Endothelial cell of umbilical vein (primary cell): ENCODE measurements around the gene RYR3. TPM values are rescaled to one million over a fixed set of nuclear protein-coding genes. Genes with fewer than 3 reads are reported as not detected.

ENCODE experiments used
- BruUV-seq: library from RNA; stranded (reverse); fragments of 400-500 nt; replicated peaks from 2 replicates; lab custom pipeline; 2021; lab: Mats Ljungman, UMichigan
- CTCF ChIA-PET: fragments of 300-600, 350-600 bp; sonication (Branson Sonifier 250); formaldehyde crosslinking; loops from one replicate; lab custom pipeline; 2021; ENCODE audit warnings: antibody characterized with exemption, inconsistent platforms; lab: Charles Lee
- POLR2A ChIA-PET: fragments of 300-600, 350-600 bp; sonication (Branson Sonifier 250); formaldehyde crosslinking; loops from one replicate; lab custom pipeline; 2021; ENCODE audit warnings: antibody characterized with exemption, inconsistent platforms; lab: Charles Lee
- DNase-seq: peaks from one replicate; pipeline ENCODE4 v3.0.0-alpha.2; 2011; ENCODE audit warnings: low read depth, low spot score
- FAIRE-seq: peaks from 2 replicates; lab custom pipeline; 2011; peaks lifted over from hg19 to GRCh38; lab: Jason Lieb, UNC
- H2AFZ ChIP-seq: 2 replicates; pipeline ENCODE4 v1.6.0; 2012; ENCODE audit warnings: low read depth, low read length, control low read depth, inconsistent platforms
- H3K27ac ChIP-seq: 2 replicates; pipeline ENCODE4 v1.5.1; 2011; ENCODE audit warnings: low read depth, mild to moderate bottlenecking, control low read depth, low read length, moderate library complexity; ENCODE audit not compliant: insufficient read depth
- H3K27me3 ChIP-seq, 2 experiments: 2 replicates each; pipeline versions ENCODE4 v1.6.0 to v1.6.1; 2011; ENCODE audit warnings: low read length in 2 of 2, mixed read lengths in 1 of 2; ENCODE audit not compliant: control insufficient read depth in 2 of 2, insufficient read depth in 2 of 2
- H3K36me3 ChIP-seq, 2 experiments: 2 replicates in 1 of 2; 3 replicates in 1 of 2; pipeline ENCODE4 v1.5.1; 2011; ENCODE audit warnings: low read length in 2 of 2, mild to moderate bottlenecking in 1 of 2, moderate library complexity in 1 of 2; ENCODE audit not compliant: control insufficient read depth in 2 of 2, insufficient read depth in 2 of 2; ENCODE audit errors: extremely low read depth in 1 of 2
- H3K4me1 ChIP-seq: 3 replicates; pipeline ENCODE4 v1.5.1; 2011; ENCODE audit warnings: mild to moderate bottlenecking, low read length; ENCODE audit not compliant: control insufficient read depth, insufficient read depth; ENCODE audit errors: extremely low read depth
- H3K4me2 ChIP-seq: 2 replicates; pipeline ENCODE4 v1.6.1; 2011; ENCODE audit warnings: low read length, control low read depth, mixed read lengths; ENCODE audit not compliant: insufficient read depth
- H3K4me3 ChIP-seq, 3 experiments: fragments of 200-600 bp in 1 of 3; sonication (generic), shearing (Covaris generic) in 1 of 3; replicated peaks in 1 of 3; 2 replicates each; pipeline ENCODE4 v1.5.1; 2011 to 2016; ENCODE audit warnings: control low read depth in 3 of 3, low read length in 3 of 3, mild to moderate bottlenecking in 2 of 3, inconsistent platforms in 1 of 3, low read depth in 1 of 3, moderate library complexity in 1 of 3; ENCODE audit not compliant: insufficient read depth in 1 of 3
- H3K79me2 ChIP-seq: 2 replicates; pipeline ENCODE4 v1.6.0; 2012; ENCODE audit warnings: low read length, inconsistent platforms; ENCODE audit not compliant: control insufficient read depth, insufficient read depth
- H3K9ac ChIP-seq: replicated peaks from 2 replicates; pipeline ENCODE3; 2011; ENCODE audit warnings: low read length, control low read depth; ENCODE audit not compliant: insufficient read depth; ENCODE audit errors: extremely low read depth
- H3K9me1 ChIP-seq: replicated peaks from 3 replicates; pipeline ENCODE4 v1.6.0; 2011; ENCODE audit warnings: mild to moderate bottlenecking, low read length; ENCODE audit not compliant: control insufficient read depth, insufficient read depth; ENCODE audit errors: extremely low read depth
- H3K9me3 ChIP-seq: replicated peaks from 2 replicates; pipeline ENCODE4 v1.5.1; 2012; ENCODE audit warnings: low read length, inconsistent platforms; ENCODE audit not compliant: control insufficient read depth, insufficient read depth
- H4K20me1 ChIP-seq: replicated peaks from 2 replicates; pipeline ENCODE3; 2011; ENCODE audit warnings: mild to moderate bottlenecking, low read length; ENCODE audit not compliant: control insufficient read depth, insufficient read depth; ENCODE audit errors: extremely low read depth
- EZH2 ChIP-seq: IDR thresholded peaks from 2 replicates; pipeline ENCODE4 v1.6.1; 2012; ENCODE audit warnings: borderline replicate concordance, low read depth, mild to moderate bottlenecking, moderate library complexity, low read length, inconsistent platforms; ENCODE audit not compliant: severe bottlenecking
- FOS ChIP-seq: IDR thresholded peaks from 2 replicates; pipeline ENCODE4 v1.6.1; 2011; ENCODE audit warnings: mild to moderate bottlenecking, low read length, moderate library complexity, borderline replicate concordance; ENCODE audit not compliant: insufficient read depth
- GATA2 ChIP-seq: IDR thresholded peaks from 2 replicates; pipeline ENCODE4 v1.7.0; 2011; ENCODE audit warnings: low read depth, mild to moderate bottlenecking, moderate library complexity, mixed read lengths, low read length; ENCODE audit not compliant: insufficient read length, insufficient read depth
- JUN ChIP-seq: IDR thresholded peaks from 2 replicates; pipeline ENCODE4 v1.6.1; 2011; ENCODE audit warnings: borderline replicate concordance, low read depth; ENCODE audit not compliant: insufficient read length, insufficient read depth
- MYC ChIP-seq: IDR thresholded peaks from one replicate; pipeline ENCODE4 v1.6.1; 2011; ENCODE audit warnings: mild to moderate bottlenecking, low read depth, low read length
- POLR2A ChIP-seq: IDR thresholded peaks from 2 replicates; pipeline ENCODE4 v1.6.1; 2012; ENCODE audit warnings: low read depth, mild to moderate bottlenecking, control low read depth, low read length
- POLR2AphosphoS5 ChIP-seq: IDR thresholded peaks from 2 replicates; pipeline ENCODE4 v1.6.1; 2012; ENCODE audit warnings: low read depth, mild to moderate bottlenecking, control low read depth, low read length, moderate library complexity; ENCODE audit not compliant: insufficient read depth
- dilution Hi-C: fragments of 300-500 bp; cut with MboI; formaldehyde crosslinking; loops from one replicate; pipeline ENCODE4 v1.15.0; 2019; ENCODE audit warnings: low sequenced_read_pairs; ENCODE audit not compliant: extremely low pct_ligation_motif_present
- intact Hi-C: fragments of 100-400 bp; cut with micrococcal nuclease; formaldehyde crosslinking; loops from one replicate; pipeline ENCODE4 v1.10.0; 2022
- polyA plus RNA-seq, 4 experiments: library from polyadenylated mRNA; depleted of rRNA in 3 of 4; stranded (reverse) in 3 of 4; unstranded in 1 of 4; fragments of >200 nt; gene quantifications; 2 replicates each; pipeline versions ENCODE4 v1.2.1 to v1.2.3, GENCODE V29; 2011 to 2012; ENCODE audit warnings: missing spikeins in 1 of 4
- total RNA-seq: library from RNA; stranded (reverse); gene quantifications from 2 replicates; pipeline ENCODE4 v1.2.3, GENCODE V29; 2021
- TF ChIP-seq, protein P1 (sequence below): IDR thresholded peaks from 2 replicates; pipeline ENCODE4 v1.6.1; 2011; ENCODE audit not compliant: insufficient read depth, insufficient read length
- TF ChIP-seq, protein P2 (sequence below), 2 donors: IDR thresholded peaks; 1 replicate in 1 of 2; 2 replicates in 1 of 2; pipeline ENCODE4 v1.5.1; 2011; ENCODE audit warnings: low read length in 2 of 2, mild to moderate bottlenecking in 2 of 2, moderate library complexity in 2 of 2, control low read depth in 1 of 2, inconsistent platforms in 1 of 2, low read depth in 1 of 2; ENCODE audit not compliant: insufficient read depth in 1 of 2; ENCODE audit errors: extremely low read depth in 1 of 2

Gene RYR3
- total and polyA plus RNA-seq, 2 donors (not counting 3 experiments of a cell fraction or from before 2014, with no cell fraction given), result not detected

DNA sequence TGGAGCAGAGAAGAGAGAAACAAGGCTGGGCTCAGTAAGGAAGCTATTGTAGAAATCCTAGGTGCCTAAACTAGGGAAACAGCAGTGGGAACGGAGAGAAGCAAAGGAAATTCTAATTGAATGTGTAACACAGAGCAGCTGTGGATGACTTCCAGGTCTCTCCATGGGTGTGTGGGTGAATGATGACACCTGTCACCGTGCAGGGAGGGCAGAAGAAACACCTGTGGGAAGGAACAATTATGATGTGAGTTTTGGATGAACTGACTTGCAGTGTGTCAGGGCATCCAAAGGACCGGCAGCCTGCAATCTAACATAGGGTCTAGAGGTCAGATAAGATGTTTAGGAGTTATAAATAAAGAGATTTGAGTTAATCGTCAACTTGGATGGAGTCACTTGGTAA lies 144.2 kb downstream of the RYR3 start:
- no peaks in the 10 kb centered on the region for H3K9me3 ChIP-seq
- DNase-seq (no peak), FAIRE-seq (no peak)
- H3K4me3 ChIP-seq, result no peak overlapping the region
- no peaks in the 10 kb centered on the region for H3K79me2 ChIP-seq
- TF ChIP-seq GATA2, result no peak
- TF ChIP-seq, protein P1, sequence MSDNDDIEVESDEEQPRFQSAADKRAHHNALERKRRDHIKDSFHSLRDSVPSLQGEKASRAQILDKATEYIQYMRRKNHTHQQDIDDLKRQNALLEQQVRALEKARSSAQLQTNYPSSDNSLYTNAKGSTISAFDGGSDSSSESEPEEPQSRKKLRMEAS, result no peak
- TF ChIP-seq, protein P2, sequence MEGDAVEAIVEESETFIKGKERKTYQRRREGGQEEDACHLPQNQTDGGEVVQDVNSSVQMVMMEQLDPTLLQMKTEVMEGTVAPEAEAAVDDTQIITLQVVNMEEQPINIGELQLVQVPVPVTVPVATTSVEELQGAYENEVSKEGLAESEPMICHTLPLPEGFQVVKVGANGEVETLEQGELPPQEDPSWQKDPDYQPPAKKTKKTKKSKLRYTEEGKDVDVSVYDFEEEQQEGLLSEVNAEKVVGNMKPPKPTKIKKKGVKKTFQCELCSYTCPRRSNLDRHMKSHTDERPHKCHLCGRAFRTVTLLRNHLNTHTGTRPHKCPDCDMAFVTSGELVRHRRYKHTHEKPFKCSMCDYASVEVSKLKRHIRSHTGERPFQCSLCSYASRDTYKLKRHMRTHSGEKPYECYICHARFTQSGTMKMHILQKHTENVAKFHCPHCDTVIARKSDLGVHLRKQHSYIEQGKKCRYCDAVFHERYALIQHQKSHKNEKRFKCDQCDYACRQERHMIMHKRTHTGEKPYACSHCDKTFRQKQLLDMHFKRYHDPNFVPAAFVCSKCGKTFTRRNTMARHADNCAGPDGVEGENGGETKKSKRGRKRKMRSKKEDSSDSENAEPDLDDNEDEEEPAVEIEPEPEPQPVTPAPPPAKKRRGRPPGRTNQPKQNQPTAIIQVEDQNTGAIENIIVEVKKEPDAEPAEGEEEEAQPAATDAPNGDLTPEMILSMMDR (IDR thresholded peaks at IDR 0.05; ENCODE audit: extremely low read depth in 1 of 2, insufficient read depth in 1 of 2, low read depth in 1 of 2, low read length in 2 of 2), result no peak
- TF ChIP-seq FOS, result no peak
- no peak for TF ChIP-seq MYC
- intact Hi-C loops (no loop called here), dilution Hi-C loops (no loop called here)
- H4K20me1 ChIP-seq, result no peaks in the 10 kb centered on the region
- H2AFZ ChIP-seq, result no peak overlapping the region
- CTCF ChIA-PET, result no interaction called here
- H3K36me3 ChIP-seq, result no peaks in the 10 kb centered on the region
- H3K4me2 ChIP-seq, result no peak overlapping the region
- H3K9me1 ChIP-seq, result no peaks in the 10 kb centered on the region
- no TSS peak for BruUV-seq
- no peak overlapping the region for H3K9ac ChIP-seq
- no peaks in the 10 kb centered on the region for H3K27me3 ChIP-seq
- no peak overlapping the region for H3K27ac ChIP-seq
- H3K4me1 ChIP-seq, result no peaks in the 10 kb centered on the region
- POLR2A ChIA-PET, result no interaction called here

DNA sequence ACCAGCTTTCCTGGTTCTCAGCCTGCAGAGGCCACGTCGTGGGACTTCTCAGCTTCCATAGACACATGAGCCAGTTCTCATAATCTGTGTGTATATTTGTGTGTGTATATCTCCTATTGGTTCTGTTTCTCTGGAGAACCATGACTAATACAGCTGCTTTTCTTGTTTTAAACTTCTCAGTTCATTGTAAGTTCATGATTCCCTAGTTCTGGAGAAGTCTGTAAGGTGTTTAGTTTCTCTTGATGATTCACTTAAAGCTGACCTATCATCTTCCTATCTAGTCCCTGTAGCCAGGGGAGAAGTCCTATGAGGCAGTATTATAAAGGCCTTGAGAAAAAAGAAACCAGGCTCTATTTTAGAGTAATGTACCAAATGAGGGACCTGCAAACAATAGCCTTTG lies 147.7 kb downstream of the RYR3 start:
- H3K9me1 ChIP-seq, result no peaks in the 10 kb centered on the region
- FAIRE-seq (no peak), DNase-seq (no peak)
- no peaks in the 10 kb centered on the region for H3K27me3 ChIP-seq
- no peak overlapping the region for H3K4me2 ChIP-seq
- dilution Hi-C loops, result no loop called here
- no peak overlapping the region for H3K27ac ChIP-seq
- no peaks in the 10 kb centered on the region for H3K79me2 ChIP-seq
- BruUV-seq, result no TSS peak
- H3K9me3 ChIP-seq, result no peaks in the 10 kb centered on the region
- H3K4me3 ChIP-seq, result no peak overlapping the region
- H3K36me3 ChIP-seq, result no peaks in the 10 kb centered on the region
- CTCF ChIA-PET, result no interaction called here
- intact Hi-C loops, result no loop called here
- H2AFZ ChIP-seq, result no peak overlapping the region
- POLR2A ChIA-PET, result no interaction called here
- H3K9ac ChIP-seq, result no peak overlapping the region
- no peaks in the 10 kb centered on the region for H4K20me1 ChIP-seq
- H3K4me1 ChIP-seq, result no peaks in the 10 kb centered on the region
- TF ChIP-seq POLR2AphosphoS5 (no peak), EZH2 (no peak), JUN (no peak), GATA2 (no peak), MYC (no peak), POLR2A (no peak)
- TF ChIP-seq, protein P2 (IDR thresholded peaks at IDR 0.05; ENCODE audit: extremely low read depth in 1 of 2, insufficient read depth in 1 of 2, low read depth in 1 of 2, low read length in 2 of 2), result no peak
